Pulmonary artery endothelial cell (primary cell): ENCODE data around the gene ECT2L. TPM values are rescaled to one million over a fixed set of nuclear protein-coding genes. Genes with fewer than 3 reads are reported as not detected.

Experiments used
- DNase-seq: peaks from one replicate; pipeline ENCODE4 v3.0.0-alpha.2; 2011; ENCODE audit warnings: low read depth, low spot score
- total RNA-seq: library from RNA; depleted of rRNA; stranded (reverse); fragments of >200 nt; gene quantifications from 2 replicates; pipeline ENCODE4 v1.2.3, GENCODE V29; 2014

The ECT2L gene
- total RNA-seq, 1 donor from 2014 or later = not detected

DNA sequence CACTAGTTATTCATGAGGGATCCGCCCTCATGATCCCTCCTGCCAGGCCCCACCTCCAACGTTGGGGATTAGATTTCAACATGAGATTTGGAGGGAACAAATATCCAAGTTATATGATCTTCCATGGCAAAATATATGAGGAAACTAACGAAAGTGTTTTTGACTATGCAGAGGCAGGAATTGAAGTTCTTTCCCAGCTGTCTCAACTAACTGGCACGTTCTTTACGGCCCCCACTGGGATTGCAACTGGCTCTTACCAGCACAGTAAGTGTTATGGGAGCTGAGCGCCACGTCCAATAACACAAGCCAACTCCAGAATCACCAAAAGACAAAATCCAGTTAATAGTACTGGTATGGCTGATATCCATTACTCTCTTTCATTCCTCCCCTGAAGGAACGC is 66.6 kb downstream of the ECT2L start:
- no peak for DNase-seq

DNA sequence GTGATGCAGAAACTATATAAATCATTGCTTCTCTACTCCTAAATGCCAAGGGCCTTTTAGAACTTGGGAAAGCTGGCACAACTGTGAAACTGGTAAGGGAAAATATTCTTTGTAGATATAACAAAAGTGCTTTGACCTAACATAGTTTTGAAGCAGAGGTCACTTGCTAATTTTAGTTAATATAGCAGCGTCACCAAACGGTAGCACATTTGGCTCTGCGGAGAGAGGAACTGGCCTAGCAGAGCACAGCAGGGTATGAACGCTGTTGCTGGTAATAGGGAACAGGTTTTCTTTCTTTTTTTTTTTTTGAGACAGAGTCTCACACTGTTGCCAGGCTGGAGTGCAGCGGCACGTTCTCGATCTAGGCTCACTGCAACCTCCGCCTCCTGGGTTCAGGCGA is 67.4 kb downstream of the ECT2L start:
- no peak for DNase-seq

DNA sequence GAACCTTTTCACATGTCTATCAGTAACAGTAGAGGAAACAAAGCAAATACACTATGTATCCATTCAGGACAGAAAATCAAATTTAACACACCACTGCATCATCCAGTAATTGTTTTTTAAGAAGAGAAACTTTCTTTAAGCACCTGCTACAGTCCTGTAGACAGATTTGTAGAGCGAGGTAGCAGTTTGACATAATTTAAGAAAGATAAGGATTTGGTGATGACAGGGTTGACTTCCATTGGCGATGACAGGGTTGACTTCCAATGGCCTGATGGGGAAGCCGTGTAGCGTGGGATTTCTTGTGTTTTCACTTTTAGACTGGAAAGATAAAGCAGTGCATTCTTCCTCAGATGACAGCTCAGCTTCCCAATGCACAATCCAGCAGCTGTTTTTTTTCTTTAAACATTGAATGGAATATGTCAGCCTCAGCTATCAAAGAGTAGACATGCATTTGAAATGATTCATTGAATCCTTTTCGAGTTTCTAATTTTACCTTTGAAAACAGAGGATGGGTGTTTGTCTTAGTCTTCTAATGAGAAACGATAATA is 68.5 kb downstream of the ECT2L start:
- DNase-seq = no peak

- no peak for DNase-seq
Observed at GRCh38 chr6:138865480-138866109, 69.7 kb downstream of the ECT2L start.

GRCh38 chr6:138868181-138868580 is 72.3 kb downstream of the ECT2L start:
- no peak for DNase-seq

GRCh38 chr6:138869398-138869797 is 73.5 kb downstream of the ECT2L start:
- no peak for DNase-seq

GRCh38 chr6:138873191-138873590 is 77.3 kb downstream of the ECT2L start:
- DNase-seq = no peak

- no peak for DNase-seq
Observed at GRCh38 chr6:138882369-138883017, 86.6 kb downstream of the ECT2L start.

GRCh38 chr6:138885156-138885819 is 89.4 kb downstream of the ECT2L start:
- no peak for DNase-seq

- no peak for DNase-seq
Observed at GRCh38 chr6:138891255-138891986, 95.5 kb downstream of the ECT2L start.

DNA sequence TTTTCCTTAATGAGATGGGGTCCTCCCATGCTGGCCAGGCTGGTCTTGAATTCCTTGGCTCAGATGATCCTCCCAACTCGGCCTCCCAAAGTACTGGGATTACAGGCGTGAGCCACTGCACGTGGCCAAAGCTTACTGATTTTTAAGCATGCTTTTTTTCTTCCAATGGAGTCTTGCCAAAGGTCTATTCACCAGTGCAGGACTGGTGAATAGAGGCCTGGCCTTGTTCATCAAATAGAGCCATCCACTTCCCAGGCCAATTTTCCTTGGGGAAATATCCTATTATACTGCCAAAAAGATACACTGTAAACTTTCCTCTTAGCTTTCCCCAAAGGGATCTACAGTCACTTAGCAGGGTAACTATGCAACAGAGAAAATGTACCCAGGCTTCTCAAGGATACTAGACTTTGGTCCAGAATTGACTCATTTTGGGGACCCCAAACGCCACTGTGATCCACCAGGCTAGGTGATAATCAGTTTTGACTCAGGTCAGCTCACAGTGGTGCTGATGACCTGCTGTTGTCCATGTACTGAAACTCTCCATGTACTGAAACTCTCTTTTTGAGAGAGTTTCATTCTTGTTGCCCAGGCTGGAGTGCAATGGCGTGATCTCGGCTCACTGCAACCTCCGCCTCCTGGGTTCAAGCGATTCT is 100.3 kb downstream of the ECT2L start:
- DNase-seq = no peak

DNA sequence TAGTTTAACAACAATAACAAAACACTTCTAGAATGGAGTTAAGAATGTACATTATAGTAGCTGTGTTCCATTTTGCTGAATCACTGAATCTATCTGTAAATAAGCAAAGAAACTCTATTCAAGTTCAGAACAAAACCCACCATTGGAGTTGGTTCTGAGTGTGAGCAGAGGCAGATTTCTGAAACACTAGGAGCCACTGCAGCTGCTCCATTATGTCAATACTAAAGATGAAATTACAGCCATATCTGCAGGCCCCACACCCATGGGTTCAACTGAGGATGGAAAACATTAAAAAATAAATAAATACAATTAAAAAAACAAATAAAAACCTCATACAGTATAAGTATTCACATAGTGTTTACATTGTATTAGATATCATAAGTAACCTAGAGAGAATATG is 101.1 kb downstream of the ECT2L start:
- DNase-seq = no peak

DNA sequence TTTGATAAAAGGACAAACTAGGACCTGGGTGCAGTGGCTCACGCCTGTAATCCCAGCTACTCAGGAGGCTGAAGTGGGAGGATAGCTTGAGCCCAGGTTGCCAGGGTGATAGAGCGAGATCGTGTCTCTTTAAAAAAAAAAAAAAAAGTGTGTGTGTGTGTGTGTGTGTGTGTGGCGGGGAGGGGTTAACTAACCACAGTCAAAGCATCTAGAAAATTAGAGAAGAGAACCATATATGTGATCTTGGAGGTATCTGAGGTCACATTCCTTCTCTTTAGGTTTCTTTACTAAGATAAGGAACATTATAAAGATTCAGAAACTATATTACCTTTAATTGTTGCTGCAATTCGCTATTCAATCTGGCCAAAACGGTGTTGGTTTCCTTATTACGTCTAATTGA is 111.3 kb downstream of the ECT2L start:
- DNase-seq = no peak

GRCh38 chr6:138909511-138909910 is 113.6 kb downstream of the ECT2L start:
- no peak for DNase-seq

DNA sequence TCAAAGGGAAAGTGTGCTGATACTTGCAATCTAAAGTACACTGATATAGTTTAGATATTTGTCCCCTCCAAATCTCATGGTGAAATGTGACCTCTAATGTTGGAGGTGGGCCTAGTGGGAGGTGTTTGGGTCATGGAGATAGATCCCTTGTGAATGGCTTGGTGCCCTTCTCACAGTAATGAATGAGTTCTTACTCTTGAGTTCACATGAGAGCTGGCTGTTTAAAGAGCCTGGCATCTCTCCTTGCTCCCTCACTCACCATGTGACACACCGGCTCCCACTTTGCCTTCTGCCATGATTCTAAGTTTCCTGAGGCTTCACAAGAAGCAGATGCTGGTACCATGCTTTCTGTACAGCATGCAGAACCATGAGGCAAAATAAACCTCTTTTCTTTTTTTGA is 114.1 kb downstream of the ECT2L start:
- DNase-seq = no peak

DNA sequence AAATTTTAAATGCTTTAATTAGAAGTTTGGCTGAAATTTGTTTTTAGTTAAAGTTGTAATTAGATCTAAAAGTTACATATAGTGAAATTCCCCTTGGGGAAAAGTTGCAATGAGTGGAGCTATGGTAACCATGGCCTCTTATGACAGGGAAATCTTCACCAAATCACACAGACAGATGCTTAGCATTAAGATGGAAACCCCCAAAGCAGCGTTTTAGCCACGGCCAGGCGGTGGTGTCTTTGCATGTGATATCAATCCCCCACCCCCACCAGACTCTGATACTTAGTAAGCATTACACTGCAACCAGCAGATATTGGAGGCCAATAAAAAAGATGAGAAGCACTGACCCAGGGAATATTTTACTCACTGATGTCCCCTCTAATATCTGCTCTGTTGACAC is 116.4 kb downstream of the ECT2L start:
- no peak for DNase-seq

DNA sequence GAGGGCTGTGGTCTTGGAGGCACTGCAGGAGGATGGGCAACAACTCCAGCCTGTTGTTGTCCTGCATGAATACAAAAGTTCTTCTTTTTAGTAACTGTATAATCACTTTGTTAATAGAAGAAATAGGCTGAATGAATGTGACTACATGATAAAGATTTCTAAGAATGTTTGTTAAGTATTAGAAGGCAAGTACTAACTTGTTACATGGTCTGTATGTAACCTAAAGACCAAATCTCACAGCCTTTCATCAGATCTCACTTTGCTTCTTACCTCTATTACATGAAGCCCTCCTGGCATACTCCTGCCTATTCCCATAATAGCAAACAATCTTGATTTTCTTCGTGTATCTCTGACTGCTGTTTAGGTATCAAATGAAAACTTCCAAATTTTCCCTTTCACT is 118.8 kb downstream of the ECT2L start:
- DNase-seq = no peak

- DNase-seq = peak; percentile 64
Observed at GRCh38 chr6:138920906-138921305, 125.0 kb downstream of the ECT2L start.

- no peak for DNase-seq
Observed at GRCh38 chr6:138923561-138923960, 127.7 kb downstream of the ECT2L start.

DNA sequence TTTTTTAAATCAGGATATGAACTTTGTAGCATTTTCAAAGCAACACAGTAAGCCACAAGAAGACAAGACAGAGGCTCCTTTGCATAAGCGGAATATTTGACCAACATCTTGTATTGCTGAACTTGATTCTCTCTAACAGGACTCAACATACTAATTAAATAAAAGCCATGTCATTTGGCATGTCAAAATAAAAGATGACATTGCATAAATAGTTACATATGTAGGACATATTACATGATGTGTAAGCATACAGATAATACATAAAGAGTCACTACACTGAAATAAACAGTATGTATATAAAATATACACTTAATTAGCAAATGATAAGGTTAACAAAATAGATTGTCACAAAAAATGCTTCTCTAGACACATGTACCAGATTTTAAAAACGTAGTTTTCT is 129.9 kb downstream of the ECT2L start:
- no peak for DNase-seq

GRCh38 chr6:138926579-138926978 is 130.7 kb downstream of the ECT2L start:
- no peak for DNase-seq
